Upper lobe of left lung (tissue), 4 donors: ENCODE measurements around the gene SNCB.

Experiments
- CTCF ChIP-seq, 6 experiments: fragments of 450-650 bp in 4 of 6; fragments of 200-600 bp in 2 of 6; sonication (generic) in 2 of 6; IDR thresholded peaks; one replicate each; pipeline ENCODE4 v1.5.1; 2016 to 2019; ENCODE audit warnings: antibody characterized with exemption in 6 of 6
- EP300 ChIP-seq, 4 donors: sonication (generic); formaldehyde crosslinking; IDR thresholded peaks; one replicate each; pipeline ENCODE4 v1.5.1; 2017; ENCODE audit warnings: antibody characterized with exemption in 4 of 4, control low read depth in 2 of 4
- POLR2A ChIP-seq, 4 donors: fragments of 450-650 bp; IDR thresholded peaks; one replicate each; pipeline ENCODE4 v1.5.1; 2016 to 2017; ENCODE audit warnings: antibody characterized with exemption in 4 of 4, mild to moderate bottlenecking in 2 of 4

GRCh38 chr5:176625512-176625911 lies 4.8 kb downstream of the SNCB start:
- TF ChIP-seq CTCF (IDR thresholded peaks at IDR 0.05): no peak
- no peak for TF ChIP-seq POLR2A (IDR thresholded peaks at IDR 0.05)
- TF ChIP-seq EP300 (IDR thresholded peaks at IDR 0.05): no peak
